GM21717 (cell line): ENCODE data around the gene SINHCAF.

Experiments
- ATAC-seq: cut with Tn5 transposase; IDR thresholded peaks from one replicate; pipeline ENCODE4 v1.9.1; 2021; ENCODE audit warnings: mild to moderate bottlenecking, moderate library complexity; ENCODE audit not compliant: unreplicated experiment

The SINHCAF gene

DNA sequence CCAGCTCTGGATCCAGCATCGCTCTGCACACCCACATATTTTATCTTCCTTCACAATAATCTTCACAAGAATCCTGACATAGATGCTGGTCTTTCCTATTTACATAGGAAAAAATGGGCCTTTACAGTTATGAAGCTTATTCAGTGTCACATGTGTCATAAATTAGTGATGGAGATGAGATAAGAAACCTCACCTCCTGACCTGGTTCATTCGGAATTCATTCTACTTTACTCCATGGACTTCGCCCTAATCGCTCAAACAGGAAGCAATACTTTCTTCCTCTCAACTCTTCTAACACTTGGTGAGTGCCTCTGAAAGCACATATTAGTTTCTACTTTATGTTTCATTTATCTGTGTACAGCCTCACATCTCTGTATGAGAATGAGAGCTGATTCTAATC is 12.0 kb upstream of the SINHCAF start:
- ATAC-seq = no peak

DNA sequence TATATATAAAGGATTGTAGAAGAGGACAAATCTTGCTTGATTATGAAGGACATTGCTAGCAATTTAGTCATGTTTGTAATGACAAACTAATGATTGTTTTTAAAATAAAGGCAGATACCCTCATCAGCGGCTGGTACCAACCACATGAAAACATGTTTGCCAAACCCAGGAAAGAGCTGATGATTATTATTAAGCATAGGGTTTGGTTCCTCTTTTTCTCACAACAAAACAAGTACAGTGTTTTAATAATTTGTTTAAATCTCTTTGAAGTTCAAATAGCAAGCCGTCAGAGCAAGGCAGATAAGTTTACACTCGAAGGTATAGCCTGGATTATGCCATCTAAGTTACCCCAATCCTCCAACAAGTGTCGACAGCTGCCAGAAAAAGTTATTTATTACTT is 5.3 kb upstream of the SINHCAF start:
- ATAC-seq = no peak

DNA sequence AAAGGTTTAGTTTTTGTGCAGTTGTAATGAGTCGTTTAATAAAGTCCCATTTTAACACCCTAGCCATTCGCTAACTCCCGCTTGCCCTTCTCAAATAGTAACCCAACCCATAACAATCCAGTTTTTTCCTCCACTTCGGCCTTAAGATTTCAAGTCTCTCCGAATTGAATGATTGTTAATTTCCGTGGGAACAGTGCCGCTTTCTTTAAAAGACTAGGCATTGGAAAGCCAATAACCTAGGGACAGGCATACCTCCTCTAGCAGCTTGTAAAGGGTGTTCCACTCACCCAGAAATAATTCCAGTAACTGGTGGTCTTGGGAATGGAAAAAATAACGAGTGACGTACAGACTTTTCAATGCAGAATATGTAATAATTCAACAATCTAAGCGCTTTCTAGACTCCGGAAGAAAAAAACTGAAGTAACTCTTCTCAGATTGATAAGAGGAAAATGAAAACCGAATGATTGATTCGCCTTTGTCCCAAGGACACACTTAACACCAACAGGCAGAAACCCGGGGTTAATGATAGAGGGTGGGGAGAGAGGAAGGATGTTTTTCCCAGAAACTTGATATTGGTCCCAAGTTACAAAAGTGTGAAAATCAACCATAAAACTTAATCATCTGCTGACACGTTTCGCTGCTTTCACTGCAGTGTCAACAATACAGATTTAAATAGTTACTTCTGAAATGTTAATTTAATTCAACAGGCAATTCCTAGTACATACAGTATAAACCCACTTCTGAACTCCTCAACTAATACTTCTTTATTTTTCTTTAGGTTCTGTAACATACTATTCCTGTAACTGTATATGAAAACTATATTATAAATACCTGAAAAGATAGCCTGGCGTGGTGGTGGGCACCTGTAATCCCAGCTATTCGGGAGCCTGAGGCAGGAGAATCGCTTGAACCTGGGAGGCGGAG is 1.0 kb upstream of the SINHCAF start:
- no peak for ATAC-seq

DNA sequence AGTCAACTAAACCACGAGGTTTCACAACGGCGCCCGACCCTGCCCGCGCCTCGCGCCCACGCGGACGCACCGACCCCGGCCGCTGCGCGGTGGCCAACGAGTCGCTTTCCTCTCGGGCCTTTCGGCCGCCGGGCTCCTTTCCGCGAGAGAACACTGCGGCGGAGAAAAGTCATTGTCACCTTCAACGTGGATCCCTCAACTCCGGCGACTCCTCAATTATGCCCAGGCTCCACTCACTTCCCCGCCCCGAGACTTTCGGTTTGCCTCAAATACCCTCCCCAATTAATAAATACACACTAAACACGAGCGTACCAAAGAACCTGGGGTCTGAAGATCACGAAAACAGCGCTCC is 450 bp downstream of the SINHCAF start:
- ATAC-seq = no peak

DNA sequence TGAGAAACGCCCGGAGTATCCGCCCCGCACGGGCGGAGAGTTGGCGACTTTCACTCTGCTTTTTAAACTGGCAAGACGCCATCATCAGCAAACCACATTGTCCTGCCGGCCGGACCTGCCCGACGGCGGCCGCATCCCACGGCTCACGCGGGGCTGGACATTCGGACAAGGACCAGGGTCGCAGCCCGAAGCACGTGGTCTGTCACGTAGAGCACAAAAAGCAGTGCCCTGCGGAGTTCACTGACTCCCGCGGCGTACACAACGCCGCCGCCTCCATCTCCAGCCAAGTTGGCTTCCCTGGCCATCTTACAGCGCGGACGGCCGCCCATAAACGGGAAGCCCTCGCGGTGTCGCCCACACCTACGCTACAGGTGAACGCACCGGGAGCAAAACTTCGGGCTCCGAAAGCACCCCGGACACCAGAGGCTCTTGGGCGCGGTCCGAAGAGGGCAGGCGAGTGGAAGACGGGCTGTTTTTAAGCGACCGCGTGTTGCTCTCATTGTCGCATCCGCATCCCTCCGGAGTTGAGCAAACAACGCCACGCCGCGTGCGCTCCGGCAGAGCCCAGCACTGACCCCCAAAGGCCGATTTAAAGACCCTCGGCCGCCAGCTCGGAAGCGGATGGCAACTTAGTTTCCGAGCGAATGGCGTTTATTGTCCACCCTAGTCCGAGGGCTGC is 966 bp downstream of the SINHCAF start:
- ATAC-seq = peak; percentile 9

DNA sequence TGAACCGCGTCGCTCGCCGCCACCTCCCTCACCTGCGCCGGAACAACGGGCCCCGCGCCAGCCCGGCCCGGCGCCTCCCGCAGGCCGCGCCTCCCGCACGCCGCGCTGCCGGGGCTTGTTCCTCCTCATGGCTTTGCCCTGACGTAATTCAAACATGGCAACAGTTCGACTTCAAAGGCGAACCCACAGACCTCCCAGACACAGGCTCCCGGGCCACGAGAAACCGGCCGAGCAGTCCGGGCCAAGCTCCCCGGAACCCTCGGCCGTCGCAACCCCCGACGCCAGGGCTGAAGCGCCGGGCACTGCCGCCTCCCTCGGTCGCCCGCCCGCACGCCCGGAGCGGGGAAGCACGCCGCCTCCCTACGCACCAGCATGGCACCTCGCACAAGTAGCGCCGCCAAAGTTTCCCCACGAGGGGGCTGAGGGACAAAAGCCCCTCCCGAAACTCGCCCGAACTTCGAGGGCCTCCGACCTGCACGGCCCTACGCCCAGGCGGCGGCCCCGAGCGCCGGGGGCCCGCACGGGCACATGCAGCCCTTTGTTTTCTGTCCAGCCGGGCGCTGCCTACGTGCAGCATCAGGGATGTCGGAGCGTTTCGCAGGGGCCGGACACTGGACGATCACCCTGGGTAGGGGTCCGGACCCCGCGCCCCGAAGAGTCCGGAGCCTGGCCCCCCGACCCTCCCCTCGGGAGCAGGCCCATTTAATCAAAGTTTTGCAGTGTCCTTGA is 1.7 kb downstream of the SINHCAF start:
- ATAC-seq = peak; percentile 29

DNA sequence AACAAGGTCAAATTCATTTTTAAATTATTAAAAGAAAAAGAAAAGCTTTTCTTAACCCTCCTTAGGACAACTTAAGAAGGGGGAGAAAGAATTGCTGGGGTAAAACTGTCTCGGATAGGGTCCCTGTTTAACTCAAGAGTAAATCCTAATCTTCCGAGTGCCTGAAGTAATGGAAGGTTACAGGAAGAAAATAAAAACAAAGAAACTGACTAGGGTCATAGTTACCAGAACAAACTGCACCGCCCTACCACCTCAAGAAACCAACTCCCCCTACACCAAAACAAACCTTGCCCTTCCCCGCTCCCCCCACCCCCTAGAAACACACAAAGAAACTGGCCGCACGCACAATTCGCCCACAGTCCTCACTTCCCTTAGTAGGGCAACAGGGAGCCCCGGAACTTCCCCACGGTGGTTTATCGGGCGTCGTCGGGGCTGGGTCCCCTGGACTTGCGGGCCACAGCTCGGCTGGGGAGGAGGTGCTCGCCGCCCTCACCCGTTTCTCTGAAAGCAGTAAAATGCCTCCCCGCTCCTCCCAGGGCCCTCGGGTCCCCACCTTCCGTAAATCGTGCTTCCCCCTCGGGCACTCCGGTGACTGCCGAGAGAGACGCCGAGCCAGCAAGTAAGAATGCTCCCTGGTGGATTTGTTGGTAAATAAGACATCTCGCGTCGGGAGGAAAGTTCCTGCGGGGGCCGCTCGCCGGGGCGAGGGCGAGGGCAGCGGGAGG is 2.4 kb downstream of the SINHCAF start:
- ATAC-seq = peak; percentile 24

DNA sequence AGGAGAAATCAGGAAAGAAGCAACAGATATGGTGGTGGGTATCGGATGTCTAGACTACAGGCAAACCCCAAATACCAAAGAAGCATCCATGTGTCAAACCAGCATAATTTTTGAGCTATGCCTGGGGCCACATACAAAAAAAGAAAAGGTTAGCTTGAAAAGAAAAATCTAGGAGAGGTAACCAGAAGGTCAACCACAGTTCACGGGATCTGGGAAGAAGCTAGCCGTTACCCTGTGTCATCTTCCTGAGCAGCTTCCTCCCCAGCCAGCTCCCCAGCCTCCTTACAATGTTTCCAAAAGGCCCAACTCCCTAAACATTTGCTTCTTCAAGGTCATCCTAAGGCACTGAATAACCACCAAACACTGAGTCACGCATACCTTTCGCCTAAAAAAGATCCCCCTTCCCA is 3.1 kb downstream of the SINHCAF start:
- no peak for ATAC-seq

DNA sequence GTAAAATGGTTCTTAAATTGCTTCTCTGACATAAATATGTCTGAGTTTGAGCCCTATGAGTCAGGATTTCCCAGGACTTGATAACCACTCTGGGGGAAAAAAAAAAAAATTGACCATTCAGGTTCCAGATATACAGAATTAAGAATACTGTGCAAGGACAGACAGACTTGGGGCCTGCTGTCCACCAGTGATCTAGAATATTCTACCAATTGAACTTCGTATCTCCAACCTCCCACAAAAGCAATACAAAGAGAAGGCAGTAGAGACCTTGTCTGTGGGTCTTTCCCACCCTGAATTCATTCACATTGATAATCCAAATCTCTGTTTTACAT is 4.1 kb downstream of the SINHCAF start:
- ATAC-seq = no peak

DNA sequence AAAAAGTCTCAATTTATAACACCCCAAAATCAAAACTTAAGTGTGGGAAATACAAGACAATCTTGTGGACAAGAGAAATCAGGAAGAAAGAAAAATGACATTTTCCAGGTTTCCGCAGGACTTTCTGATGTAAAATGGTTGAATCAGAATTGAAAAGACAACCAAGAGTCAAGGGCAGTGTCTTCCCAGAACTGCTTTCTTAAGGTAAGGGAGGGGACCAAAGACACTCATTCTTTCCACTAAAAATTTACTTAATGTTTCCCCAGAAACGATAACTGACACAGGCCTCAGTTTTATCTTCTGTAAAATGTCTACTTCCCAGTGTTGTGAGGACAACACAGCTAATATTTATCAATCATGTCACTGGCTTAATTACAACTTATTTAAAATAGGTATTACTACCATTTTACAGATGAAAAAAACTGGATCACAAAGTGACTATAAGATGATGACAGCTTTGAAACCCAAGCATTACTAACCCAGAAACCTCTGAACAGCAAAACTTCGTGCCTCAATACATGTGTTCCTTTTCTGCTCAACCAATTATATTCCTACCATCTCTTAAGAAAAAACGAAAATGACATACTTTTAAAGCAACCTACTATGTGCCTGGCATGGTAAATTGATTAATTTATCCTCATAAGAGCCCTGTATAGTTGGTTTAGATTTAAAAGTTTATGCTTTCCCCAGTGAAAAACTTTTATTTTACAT is 4.6 kb downstream of the SINHCAF start:
- no peak for ATAC-seq

DNA sequence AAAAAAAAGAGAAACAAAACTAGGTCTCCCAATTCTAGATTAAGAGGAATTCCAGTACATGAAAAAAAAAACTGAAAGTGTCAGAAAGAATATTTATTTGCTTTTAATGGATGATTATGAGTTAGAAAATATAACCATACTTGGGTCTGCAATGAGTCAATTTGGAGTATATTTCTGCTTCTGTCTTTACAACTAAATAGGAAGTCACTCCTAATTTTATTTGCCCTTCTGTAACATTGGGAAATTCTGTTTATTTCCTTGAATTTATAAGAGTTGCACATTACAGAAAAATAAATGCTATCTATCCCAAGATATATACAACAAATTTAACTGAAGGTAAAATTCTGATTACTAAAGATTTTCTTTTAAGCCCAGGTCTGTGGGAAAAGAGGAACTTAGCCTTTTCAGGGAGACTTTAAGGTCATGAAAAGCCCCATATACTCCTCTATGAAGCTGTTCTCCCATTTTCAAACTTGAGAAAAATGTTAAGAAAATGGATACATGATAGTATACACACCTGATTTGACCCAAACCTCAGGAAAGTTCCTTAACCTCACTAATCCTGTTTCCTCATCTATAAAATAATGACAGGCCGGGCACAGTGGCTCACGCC is 7.2 kb downstream of the SINHCAF start:
- no peak for ATAC-seq

DNA sequence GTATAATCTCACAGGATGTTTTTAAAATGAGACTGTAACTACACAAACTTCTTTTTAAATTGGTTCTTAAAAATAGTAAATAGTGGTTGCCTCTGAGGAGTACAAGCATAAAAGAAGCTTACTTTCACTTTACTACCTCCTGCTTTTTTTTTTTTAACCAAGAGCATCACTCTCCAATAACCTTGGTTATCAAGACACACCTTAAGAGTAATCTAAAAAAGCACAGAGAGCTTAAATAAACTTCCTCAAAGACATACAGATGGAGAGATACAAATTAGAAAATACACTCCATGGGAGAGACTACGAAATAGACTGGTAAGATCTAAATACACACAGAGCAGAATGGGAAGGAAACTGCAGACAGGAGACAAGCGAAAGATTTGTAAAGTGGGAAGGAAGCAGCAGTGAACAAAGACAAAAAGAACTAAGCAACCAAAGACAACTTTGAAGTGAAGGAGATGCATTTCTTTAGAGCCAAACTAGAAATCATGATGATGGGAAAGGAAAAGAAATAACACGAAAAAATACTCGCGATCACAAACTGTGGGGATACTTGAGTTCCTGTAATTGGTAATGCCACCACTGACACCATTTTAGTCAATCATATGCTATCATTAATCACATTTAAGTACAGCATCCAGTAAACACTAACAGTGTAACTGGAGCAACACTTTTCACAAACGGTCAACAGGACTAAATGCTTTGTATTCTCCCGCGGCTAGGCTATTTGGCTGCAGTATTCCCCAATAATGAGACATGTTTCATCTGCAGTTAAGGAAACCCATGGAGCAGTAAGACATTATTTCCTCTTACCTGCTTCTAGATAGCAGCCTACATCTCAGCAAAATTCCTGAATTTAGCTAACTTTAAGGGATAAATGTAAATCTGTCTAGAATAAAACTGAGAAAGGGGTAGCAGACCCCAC is 8.2 kb downstream of the SINHCAF start:
- no peak for ATAC-seq

DNA sequence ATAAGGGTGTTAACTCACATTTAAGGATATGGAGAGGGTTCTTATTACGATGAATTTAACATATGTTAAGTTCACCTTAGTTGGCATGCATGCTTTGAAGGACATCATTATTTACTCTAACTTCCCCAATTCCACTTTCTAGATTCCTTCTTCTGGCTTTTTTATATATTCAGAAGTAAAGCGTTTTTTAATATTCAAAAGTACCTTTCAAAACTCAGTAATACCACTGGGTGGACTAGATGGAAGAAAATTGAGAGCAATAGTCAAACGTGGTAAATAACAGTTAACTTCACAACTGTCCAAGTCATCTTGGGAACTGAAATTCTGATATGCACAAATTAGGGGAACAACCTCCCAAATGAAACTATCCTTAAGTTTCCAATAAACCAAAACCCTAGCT is 9.1 kb downstream of the SINHCAF start:
- ATAC-seq = no peak

DNA sequence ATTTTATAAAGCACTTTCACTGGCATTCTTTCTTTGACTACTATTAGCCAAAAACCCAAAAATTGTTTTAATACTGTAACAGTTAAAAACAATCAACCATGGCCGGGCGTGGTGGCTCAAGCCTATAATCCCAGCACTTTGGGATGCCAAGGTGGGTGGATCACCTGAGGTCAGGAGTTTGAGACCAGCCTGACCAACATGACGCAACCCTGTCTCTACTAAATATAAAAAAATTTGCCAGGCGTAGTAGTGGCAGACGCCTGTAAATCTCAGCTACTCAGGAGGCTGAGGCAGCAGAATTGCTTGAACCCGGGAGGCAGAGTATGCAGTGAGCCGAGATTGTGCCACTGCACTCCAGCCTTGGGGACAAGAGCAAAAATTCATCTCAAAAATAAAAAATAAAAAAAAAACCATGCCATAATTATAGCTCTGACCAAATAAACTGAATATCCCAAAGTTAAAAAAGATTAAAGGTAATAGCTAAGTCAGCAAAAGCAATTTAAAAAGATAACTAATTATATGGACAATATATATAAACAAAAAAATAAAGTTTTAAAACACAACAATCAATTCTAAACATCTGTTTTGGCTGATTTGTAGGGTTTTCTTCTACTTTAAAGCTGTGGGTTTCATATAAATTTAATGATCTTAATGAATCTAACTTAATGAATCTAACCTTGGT is 10.0 kb downstream of the SINHCAF start:
- ATAC-seq = no peak

DNA sequence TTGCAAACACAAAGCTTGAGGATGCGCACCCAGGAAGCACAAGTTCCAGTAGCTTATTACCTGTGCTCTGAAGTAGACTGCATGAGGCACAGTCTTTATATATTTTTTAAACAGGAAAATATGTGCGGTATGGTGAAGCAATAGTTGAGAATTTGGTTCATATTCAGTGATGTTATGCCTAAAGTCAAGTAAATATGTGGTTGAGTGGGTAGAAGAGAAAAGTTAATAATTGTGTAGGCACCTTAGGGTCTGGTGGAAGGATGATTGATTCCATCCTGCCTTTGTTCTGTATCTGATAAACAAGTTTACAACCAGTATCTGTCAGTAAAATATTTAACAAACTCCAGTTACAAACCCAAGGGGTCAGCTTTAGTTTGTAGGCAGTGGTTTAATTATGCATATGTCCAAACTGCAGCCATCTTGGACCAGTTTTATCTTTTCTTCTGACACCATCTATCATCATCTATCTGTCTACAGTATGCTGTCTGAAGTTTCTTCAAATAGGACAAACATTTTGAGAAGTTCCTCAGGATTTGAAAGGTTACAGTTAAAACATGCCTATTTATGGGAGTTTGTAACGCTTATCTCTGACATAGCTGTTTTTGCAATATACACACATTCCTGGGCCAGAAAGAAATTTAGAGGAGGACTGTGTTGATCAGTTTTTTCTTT is 10.8 kb downstream of the SINHCAF start:
- no peak for ATAC-seq

DNA sequence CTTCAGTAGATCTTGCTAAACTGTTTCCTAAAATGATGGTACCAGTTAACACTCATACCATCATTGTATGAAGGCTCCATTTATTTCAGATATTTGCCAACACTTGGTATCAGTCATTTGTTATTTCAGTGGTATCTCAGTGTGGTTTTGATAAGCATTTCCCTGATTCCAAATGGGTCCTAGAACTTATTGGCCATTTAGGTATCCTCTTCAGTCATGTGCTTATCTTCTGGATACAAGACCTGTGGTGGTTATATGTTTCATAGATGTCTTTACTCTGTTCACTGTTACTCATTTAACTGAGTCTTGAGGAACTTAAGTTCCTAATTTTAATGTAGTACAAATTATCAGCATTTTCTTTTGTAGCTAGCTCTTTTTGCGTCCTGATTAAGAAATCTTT is 13.5 kb downstream of the SINHCAF start:
- no peak for ATAC-seq

DNA sequence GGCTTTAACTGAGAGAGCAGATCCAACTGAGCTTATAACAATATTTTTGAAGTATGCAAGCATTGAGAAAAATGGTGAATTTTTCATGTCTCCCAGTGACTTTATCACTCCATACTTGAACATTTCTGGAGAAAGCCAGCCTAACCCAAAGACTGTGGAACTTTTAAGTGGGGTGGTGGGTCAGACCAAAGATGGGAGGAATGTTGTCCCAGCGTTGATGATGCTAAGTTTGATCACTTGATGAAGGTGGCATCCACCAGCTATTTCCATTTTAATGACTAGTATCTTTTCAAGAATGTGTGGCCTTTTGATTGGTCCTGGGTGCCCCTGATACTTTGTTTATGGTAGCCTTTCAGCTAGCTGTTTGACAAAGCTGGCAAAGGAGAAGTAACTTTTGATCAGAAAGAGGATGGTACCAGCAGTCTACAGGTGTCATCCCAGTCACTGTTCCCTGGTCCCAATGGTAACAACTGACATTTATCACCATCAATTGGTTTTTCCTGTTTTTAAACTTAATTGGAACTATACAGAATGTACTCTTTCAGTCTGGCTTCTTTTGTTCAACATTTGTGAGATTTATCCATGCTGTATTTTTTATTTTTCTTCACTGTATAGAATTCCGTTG is 14.2 kb downstream of the SINHCAF start:
- no peak for ATAC-seq

DNA sequence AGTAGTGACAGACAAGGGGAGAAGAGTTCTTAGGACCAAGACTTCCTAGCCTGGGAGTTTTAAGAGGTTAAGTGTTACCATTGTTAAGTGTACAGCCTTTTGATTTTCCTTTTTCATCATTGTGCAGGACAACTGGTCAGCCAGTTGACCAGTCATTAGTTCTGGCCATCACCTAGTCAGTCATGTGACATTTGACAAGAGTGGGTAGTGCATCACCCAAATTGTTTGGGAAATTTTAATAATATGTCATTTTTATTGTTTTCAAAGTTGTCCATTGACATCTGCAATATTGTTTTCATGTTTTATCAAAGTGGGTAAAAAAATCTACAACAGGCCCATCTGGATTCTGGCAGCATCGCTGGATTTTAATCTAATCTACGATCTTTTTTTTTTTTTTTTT is 15.5 kb downstream of the SINHCAF start:
- no peak for ATAC-seq
